ENCODE results near the gene DIS3L2.
"Not testable (repeated sequence)": the region's sequence is repeated elsewhere in the genome, so short reads cannot be mapped to it uniquely, and the experiment has no call there.

DIS3L2 gene

GRCh38 chr2:231929961-231930592 is 31.4 kb upstream of the DIS3L2 start:
- peak; percentile 33 for DNase-seq

- DNase-seq = no peak
Observed at GRCh38 chr2:231930593-231931281, 30.8 kb upstream of the DIS3L2 start.

- DNase-seq = no peak
Observed at GRCh38 chr2:231931481-231931915, 30.0 kb upstream of the DIS3L2 start.

- DNase-seq = no peak
Observed at GRCh38 chr2:231932711-231932970, 28.9 kb upstream of the DIS3L2 start.

GRCh38 chr2:231932985-231933915 is 28.3 kb upstream of the DIS3L2 start:
- DNase-seq = no peak

GRCh38 chr2:231933916-231934401 is 27.6 kb upstream of the DIS3L2 start:
- no peak for DNase-seq

GRCh38 chr2:231934441-231935206 is 26.9 kb upstream of the DIS3L2 start:
- DNase-seq = no peak

- peak; percentile 31 for DNase-seq
Observed at GRCh38 chr2:231935207-231935524, 26.3 kb upstream of the DIS3L2 start.

GRCh38 chr2:231935815-231936214 is 25.7 kb upstream of the DIS3L2 start:
- DNase-seq = no peak

- DNase-seq = no peak
Observed at GRCh38 chr2:231936491-231936890, 25.0 kb upstream of the DIS3L2 start.

GRCh38 chr2:231937057-231937456 is 24.5 kb upstream of the DIS3L2 start:
- no peak for DNase-seq

GRCh38 chr2:231939022-231939421 is 22.5 kb upstream of the DIS3L2 start:
- DNase-seq = no peak

- DNase-seq = peak; percentile 55
Observed at GRCh38 chr2:231940795-231941194, 20.7 kb upstream of the DIS3L2 start.

GRCh38 chr2:231941673-231942072 is 19.8 kb upstream of the DIS3L2 start:
- DNase-seq = no peak

GRCh38 chr2:231942180-231942579 is 19.3 kb upstream of the DIS3L2 start:
- DNase-seq = no peak

GRCh38 chr2:231946241-231946814 is 15.2 kb upstream of the DIS3L2 start:
- no peak for DNase-seq

- not testable (repeated sequence) for DNase-seq
Observed at GRCh38 chr2:231947112-231947511, 14.4 kb upstream of the DIS3L2 start.

- no peak for DNase-seq
Observed at GRCh38 chr2:231947694-231948093, 13.8 kb upstream of the DIS3L2 start.

- no peak for DNase-seq
Observed at GRCh38 chr2:231951452-231952035, 10.0 kb upstream of the DIS3L2 start.

- DNase-seq = no peak
Observed at GRCh38 chr2:231955758-231956472, 5.6 kb upstream of the DIS3L2 start.

GRCh38 chr2:231957913-231958763 is 3.4 kb upstream of the DIS3L2 start:
- no peak for DNase-seq
